CD4-positive, alpha-beta T cell treated with Interleukin-6 for 4 hours (primary cell): Measurements from ENCODE around the gene MUC5AC.

Source experiments
- DNase-seq: peaks from one replicate; pipeline ENCODE4 v3.0.0-alpha.2; 2020; ENCODE audit warnings: mixed read lengths

Gene MUC5AC

GRCh38 chr11:1122664-1123002 lies 35.1 kb upstream of the MUC5AC start:
- DNase-seq: no peak

GRCh38 chr11:1123970-1124369 lies 33.8 kb upstream of the MUC5AC start:
- no peak for DNase-seq

DNA sequence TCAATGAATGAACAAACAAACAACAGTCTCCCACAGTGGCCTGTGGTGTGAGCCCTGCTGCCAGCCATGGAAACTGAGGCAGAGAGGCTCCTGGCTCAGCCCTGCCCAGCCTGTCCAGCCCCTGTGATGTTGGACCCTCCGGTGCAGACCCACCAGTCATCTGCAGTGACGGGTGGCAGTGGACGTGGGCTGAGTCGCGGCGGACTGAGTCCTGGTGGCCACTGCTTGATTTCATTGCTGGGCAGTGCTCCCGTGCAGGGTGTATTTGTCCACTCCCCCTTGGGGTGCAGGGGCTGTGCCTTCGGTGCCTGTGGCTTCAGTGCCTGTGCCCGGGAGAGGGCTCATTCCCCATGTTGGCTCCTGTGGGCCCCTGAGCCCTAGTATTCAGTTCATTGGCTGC lies 31.9 kb upstream of the MUC5AC start:
- DNase-seq: no peak

GRCh38 chr11:1126491-1126926 lies 31.2 kb upstream of the MUC5AC start:
- no peak for DNase-seq

DNA sequence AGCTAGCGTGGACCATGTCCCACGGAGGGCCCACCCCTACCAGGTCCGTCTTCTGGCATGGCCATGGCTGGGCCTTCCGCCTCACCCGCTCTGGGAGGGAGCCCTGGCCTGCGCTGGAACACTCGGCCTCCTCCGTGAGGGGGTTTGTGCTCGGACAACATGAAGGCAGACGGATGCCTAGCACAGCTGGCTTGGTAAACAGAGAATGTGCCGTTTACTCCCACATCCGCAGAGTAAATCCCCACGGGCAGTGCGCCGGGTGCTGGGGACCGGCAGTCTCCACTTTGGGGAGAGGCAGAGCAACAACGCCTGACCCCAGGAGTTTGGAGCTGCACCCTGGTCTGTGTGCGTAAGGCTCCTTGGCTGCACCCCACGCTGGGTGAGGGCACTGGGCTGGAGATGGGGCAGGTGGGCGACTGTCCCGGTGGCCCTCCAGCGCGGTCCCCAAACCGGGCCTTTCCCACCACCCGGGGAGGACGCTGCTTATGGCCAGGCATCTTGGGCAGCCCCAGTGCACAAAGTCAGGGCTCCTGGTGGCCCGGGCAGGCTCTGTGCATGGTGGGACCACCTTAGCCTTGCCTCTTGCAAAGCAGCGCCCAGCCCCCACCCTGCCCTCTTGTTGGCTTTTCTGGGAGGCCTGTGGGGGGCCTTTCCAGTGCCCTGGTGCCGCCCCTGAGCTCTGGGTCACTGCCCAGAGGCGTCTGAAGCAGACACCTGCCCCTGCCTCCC lies 30.7 kb upstream of the MUC5AC start:
- DNase-seq: no peak

GRCh38 chr11:1127664-1128162 lies 30.0 kb upstream of the MUC5AC start:
- DNase-seq: no peak

- DNase-seq: no peak
These were observed 29.2 kb upstream of the MUC5AC start for GRCh38 chr11:1128311-1129142.

DNA sequence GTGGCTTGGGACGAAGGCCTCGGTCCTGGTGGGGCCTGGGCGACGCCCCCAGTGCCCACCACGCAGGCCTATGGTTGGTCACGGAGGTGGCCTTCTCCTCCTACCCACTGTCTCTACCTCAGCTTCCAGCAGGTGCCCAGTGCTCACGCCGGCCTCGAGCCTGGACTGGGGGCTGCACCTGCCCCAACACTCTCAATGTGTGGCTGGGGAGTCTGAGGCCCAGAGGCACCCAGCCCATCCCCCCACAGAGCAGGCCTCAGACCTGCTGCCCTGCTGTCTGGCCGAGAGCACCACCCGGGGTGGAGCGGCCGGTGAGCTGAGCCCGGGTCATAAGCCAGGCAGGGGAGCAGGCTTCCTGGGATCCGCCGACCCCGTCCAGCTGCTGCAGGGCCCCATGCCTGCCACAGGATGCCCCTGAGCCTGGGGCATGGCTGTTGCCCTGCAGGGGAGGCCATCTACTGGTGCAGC lies 28.6 kb upstream of the MUC5AC start:
- no peak for DNase-seq

- no peak for DNase-seq
These were observed 28.1 kb upstream of the MUC5AC start for GRCh38 chr11:1129611-1130160.

GRCh38 chr11:1130276-1131032 lies 27.3 kb upstream of the MUC5AC start:
- no peak for DNase-seq

GRCh38 chr11:1131033-1131911 lies 26.5 kb upstream of the MUC5AC start:
- no peak for DNase-seq

DNA sequence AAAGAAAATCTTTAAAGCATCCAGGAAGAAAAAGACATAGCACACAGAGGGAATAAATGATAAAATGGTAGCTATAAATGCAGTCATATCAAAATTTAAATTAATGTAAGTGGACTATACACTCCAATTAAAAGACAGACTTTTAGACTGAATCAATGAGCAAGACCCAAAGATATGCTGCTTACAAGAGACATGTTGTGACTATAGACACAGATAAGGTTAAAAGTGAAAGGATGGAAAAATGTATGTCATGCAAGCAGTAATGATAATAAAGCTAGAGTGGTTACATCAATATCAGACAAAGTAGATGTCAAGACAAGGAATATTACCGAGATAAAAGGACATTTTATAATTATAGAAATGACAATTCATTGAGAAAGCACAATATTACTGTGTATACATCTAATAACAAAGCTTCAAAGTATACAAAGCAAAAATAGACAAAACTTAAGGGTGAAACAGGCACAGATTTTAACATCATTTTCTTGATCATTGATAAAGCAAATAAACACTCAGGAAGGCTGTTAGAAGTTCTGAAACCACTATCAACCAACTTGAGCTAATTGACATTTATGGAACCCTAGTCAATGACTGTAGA lies 22.8 kb upstream of the MUC5AC start:
- DNase-seq: no peak

- DNase-seq: no peak
These were observed 19.7 kb upstream of the MUC5AC start for GRCh38 chr11:1138097-1138496.

GRCh38 chr11:1139441-1140083 lies 18.2 kb upstream of the MUC5AC start:
- DNase-seq: no peak

DNA sequence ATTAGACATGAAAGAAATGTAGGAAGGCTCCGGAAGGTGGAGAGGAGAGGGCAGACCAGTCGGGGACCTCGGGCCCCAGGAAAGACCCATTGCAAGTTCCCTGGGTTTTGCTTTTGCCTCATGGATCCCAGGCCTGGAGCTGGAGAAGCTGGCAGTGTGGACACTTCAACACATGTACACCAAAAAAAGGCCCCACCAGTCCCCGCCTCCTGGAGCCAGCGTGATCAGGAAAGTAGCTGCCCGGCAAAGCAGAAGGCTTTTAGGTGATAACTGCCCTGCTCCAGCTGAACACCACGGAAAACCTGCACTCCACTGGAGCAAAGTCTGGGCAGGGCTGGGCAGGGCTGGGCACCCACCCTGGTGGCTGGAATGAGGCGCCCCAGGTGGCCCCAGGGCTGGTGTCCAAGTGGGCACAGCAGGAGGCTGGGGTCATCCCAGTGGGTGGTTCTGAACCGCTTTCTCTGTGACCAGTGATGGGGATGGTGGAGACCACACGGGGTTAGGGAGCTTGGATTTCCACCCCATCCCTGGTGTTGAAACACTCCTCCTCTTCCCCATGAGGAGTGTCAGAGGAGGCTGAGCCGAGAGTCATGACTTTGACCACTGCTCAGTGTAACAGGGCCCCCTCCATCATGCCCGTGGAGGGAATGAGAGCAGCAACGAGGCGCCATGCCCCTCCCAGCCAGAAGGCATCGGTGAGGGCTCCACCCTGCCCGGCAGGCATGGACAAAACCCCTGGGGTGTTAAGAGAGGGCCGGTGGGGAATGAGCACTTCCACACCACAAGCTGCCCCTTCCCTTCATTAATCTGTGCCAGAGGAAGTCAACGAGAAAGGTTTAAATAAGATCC lies 16.9 kb upstream of the MUC5AC start:
- no peak for DNase-seq

GRCh38 chr11:1146365-1146764 lies 11.4 kb upstream of the MUC5AC start:
- no peak for DNase-seq

GRCh38 chr11:1147792-1148191 lies 10.0 kb upstream of the MUC5AC start:
- DNase-seq: no peak

DNA sequence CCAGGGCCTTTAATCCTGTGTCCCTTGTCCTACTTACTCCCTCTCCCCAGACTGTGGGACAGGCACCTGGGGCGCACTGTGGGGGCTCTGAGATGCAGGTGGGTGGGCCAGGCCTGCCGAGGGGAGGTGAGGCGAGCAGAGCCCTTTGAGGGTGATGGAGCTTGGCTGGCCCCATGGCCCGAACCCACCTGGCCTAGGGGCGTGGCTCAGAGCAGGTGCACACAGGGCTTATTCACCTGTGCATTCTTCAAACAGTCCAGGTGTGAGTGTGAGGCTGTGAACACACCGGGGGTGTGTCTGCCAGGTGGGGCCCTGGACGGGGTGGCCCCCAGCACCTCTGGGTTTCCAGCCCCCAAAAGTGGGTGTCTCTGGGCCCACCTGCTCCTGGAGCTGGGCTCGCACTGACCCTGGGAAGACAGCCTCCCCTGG lies 9.0 kb upstream of the MUC5AC start:
- DNase-seq: no peak

GRCh38 chr11:1149545-1149944 lies 8.2 kb upstream of the MUC5AC start:
- DNase-seq: no peak

GRCh38 chr11:1150116-1150515 lies 7.6 kb upstream of the MUC5AC start:
- DNase-seq: no peak
